Ascending aorta (tissue), 2 donors: Measurements from ENCODE around the gene AIFM3. TPM values are rescaled to one million over a fixed set of nuclear protein-coding genes. Genes with fewer than 3 reads are reported as not detected.

Experiments used
- DNase-seq, 2 donors: peaks; one replicate each; pipeline ENCODE4 v3.0.0-alpha.2; 2019; ENCODE audit warnings: low spot score in 2 of 2
- H3K27ac ChIP-seq, 2 donors: fragments of 200-600 bp; sonication (generic); one replicate each; pipeline ENCODE4 v1.5.1; 2016 to 2017; ENCODE audit warnings: mild to moderate bottlenecking in 1 of 2
- H3K27me3 ChIP-seq: fragments of 200-600 bp; sonication (generic); one replicate; pipeline ENCODE4 v1.5.1; 2017
- H3K36me3 ChIP-seq, 2 donors: fragments of 200-600 bp; sonication (generic); one replicate each; pipeline ENCODE4 v1.5.1; 2016
- H3K4me1 ChIP-seq, 2 donors: fragments of 200-600 bp; sonication (generic); one replicate each; pipeline ENCODE4 v1.5.1; 2016 to 2017; ENCODE audit warnings: mild to moderate bottlenecking in 1 of 2
- H3K4me3 ChIP-seq, 2 donors: fragments of 200-600 bp; sonication (generic); one replicate each; pipeline ENCODE4 v1.5.1; 2016 to 2017; ENCODE audit warnings: mild to moderate bottlenecking in 1 of 2
- H3K9me3 ChIP-seq, 2 donors: fragments of 200-600 bp; sonication (generic); one replicate each; pipeline ENCODE4 v1.5.1; 2016
- intact Hi-C: fragments of 100-400 bp; cut with DNase I; formaldehyde crosslinking; loops from one replicate; pipeline ENCODE4 v1.15.1; 2023
- total RNA-seq: library from RNA; depleted of rRNA; stranded (reverse); fragments of >200 nt; gene quantifications from one replicate; pipeline ENCODE4 v1.1.0, GENCODE V29; 2016
- TF ChIP-seq, protein P1 (sequence below), 3 experiments: fragments of 200-600 bp in 2 of 3; fragments of 450-650 bp in 1 of 3; sonication (generic) in 2 of 3; IDR thresholded peaks; one replicate each; pipeline ENCODE4 v1.5.1; 2016 to 2019; ENCODE audit warnings: antibody characterized with exemption in 3 of 3, mild to moderate bottlenecking in 1 of 3, moderate library complexity in 1 of 3

Gene AIFM3
- total RNA-seq, 1 donor from 2014 or later, result not detected

DNA sequence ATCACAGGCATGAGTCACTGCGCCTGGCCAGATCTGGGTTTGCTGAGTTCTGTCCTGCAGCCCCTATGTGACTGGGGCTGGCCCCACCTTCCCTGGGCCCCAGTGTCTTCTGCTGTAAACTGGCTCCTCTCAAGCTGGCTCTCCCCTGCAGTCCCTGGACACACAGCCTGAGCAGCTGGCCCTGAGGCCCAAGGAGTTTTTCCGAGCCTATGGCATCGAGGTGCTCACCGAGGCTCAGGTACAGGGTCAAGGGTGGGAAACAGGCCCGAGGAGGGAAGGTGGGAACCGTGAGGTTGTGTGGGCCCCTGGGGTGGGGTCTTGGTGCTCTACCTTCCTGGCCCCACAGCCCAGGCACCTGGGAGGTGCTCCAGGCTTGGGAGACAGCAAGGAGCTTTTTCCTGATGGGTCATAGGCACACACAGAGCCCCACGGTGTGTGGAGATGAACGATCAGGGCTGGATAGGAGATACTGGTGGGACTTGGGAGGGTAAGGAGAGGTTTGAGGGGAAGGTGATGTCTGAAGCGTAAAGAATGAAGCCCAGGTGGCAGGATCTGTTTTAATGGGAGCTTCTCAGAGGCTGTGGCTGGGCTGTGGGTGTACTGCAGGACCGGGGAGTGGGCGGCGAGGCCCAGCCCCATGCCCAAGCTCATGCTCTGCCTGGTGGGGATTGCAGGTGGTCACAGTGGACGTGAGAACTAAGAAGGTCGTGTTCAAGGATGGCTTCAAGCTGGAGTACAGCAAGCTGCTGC, 8.7 kb downstream of the AIFM3 start:
- H3K36me3 ChIP-seq, result no peaks in the 10 kb centered on the region
- H3K9me3 ChIP-seq, result no peaks in the 10 kb centered on the region
- intact Hi-C loops, result no loop called here
- DNase-seq, result no peak
- TF ChIP-seq, protein P1, sequence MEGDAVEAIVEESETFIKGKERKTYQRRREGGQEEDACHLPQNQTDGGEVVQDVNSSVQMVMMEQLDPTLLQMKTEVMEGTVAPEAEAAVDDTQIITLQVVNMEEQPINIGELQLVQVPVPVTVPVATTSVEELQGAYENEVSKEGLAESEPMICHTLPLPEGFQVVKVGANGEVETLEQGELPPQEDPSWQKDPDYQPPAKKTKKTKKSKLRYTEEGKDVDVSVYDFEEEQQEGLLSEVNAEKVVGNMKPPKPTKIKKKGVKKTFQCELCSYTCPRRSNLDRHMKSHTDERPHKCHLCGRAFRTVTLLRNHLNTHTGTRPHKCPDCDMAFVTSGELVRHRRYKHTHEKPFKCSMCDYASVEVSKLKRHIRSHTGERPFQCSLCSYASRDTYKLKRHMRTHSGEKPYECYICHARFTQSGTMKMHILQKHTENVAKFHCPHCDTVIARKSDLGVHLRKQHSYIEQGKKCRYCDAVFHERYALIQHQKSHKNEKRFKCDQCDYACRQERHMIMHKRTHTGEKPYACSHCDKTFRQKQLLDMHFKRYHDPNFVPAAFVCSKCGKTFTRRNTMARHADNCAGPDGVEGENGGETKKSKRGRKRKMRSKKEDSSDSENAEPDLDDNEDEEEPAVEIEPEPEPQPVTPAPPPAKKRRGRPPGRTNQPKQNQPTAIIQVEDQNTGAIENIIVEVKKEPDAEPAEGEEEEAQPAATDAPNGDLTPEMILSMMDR (IDR thresholded peaks at IDR 0.05), result no peak
- H3K4me1 ChIP-seq, result peaks cover 2 to 7% of the 10 kb centered on the region in 2 donors
- no peak overlapping the region for H3K4me3 ChIP-seq
- no peaks in the 10 kb centered on the region for H3K27me3 ChIP-seq
- H3K27ac ChIP-seq, result no peak overlapping the region

DNA sequence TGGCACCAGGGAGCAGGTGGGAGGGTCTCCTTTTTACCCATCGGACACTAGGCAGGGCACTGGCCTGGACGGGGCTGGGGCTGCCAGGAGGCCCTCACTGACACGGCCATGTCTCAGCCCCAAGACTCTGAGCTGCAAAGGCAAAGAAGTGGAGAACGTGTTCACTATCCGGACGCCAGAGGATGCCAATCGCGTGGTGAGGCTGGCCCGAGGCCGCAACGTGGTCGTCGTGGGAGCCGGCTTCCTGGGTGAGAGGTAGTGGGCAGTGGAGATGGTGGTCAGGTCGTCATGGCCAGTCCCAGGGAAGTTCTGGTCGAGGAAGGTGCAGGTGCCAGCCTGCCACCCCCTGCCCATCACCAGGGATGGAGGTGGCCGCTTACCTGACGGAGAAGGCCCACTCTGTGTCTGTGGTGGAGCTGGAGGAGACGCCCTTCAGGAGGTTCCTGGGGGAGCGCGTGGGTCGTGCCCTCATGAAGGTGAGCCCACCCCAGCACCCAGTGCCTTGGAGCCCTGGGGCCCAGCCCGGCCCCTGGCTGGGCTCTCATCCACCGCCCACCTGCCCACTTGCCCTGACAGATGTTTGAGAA, 9.3 kb downstream of the AIFM3 start:
- no peak for DNase-seq
- no peaks in the 10 kb centered on the region for H3K9me3 ChIP-seq
- H3K27ac ChIP-seq, result no peak overlapping the region
- peaks cover 2 to 13% of the 10 kb centered on the region in 2 donors for H3K4me1 ChIP-seq
- intact Hi-C loops, result no loop called here
- TF ChIP-seq, protein P1 (IDR thresholded peaks at IDR 0.05), result no peak
- H3K36me3 ChIP-seq, result no peaks in the 10 kb centered on the region
- no peak overlapping the region for H3K4me3 ChIP-seq
- no peaks in the 10 kb centered on the region for H3K27me3 ChIP-seq

DNA sequence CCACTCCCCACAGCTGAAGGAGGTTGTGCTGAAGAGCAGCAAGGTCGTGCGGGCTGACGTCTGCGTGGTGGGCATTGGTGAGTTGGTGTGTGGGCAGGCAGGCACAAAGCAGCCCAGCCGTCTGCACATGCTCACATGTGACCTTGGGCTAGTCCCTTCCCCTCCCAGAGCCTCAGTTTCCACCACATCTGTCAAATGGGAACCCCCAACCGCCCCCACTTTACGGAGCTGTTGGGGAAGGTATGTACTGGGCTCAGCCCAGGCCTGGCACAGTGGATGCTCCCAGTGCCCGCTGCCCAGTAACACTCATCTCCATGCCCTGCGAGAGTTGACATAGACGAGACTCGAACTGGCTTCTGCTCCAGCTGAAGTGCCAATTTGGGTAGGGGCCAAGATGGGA, 10.0 kb downstream of the AIFM3 start:
- DNase-seq, result no peak
- peaks cover 2 to 15% of the 10 kb centered on the region in 2 donors for H3K4me1 ChIP-seq
- TF ChIP-seq, protein P1 (IDR thresholded peaks at IDR 0.05), result no peak
- intact Hi-C loops, result no loop called here
- no peak overlapping the region for H3K4me3 ChIP-seq
- no peaks in the 10 kb centered on the region for H3K36me3 ChIP-seq
- H3K27me3 ChIP-seq, result no peaks in the 10 kb centered on the region
- no peak overlapping the region for H3K27ac ChIP-seq
- no peaks in the 10 kb centered on the region for H3K9me3 ChIP-seq

DNA sequence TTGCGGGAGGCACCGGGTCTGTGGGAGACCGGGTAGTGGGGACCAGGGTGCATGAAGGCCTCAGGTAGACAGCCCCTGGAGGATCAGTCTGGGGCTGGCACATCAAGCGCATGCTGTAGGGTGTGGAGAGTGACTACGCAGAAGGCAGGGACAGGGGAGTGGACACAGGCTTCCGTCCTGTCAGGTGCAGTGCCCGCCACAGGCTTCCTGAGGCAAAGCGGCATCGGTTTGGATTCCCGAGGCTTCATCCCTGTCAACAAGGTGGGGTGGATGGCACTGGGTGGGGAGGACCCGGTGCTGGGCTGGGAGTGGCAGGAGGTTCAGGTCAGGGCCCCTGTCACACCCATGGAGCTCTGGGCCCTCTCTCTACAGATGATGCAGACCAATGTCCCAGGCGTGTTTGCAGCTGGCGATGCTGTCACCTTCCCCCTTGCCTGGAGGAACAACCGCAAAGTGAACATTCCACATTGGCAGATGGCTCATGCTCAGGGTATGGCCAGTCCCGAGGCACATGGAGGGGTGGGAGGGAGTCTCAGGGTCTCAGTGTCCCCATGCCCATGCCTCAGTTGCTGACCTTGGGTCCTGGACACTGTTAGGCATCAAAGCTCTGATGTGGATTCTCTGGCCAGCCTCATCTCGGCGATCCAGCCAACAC, 10.6 kb downstream of the AIFM3 start:
- Histone ChIP-seq H3K27me3 (no peaks in the 10 kb centered on the region), H3K27ac (no peak overlapping the region), H3K4me1 (peaks cover 5 to 15% of the 10 kb centered on the region in 2 donors), H3K9me3 (no peaks in the 10 kb centered on the region), H3K4me3 (no peak overlapping the region), H3K36me3 (no peaks in the 10 kb centered on the region)
- DNase-seq, result no peak
- TF ChIP-seq, protein P1 (IDR thresholded peaks at IDR 0.05), result no peak
- intact Hi-C loops, result no loop called here

DNA sequence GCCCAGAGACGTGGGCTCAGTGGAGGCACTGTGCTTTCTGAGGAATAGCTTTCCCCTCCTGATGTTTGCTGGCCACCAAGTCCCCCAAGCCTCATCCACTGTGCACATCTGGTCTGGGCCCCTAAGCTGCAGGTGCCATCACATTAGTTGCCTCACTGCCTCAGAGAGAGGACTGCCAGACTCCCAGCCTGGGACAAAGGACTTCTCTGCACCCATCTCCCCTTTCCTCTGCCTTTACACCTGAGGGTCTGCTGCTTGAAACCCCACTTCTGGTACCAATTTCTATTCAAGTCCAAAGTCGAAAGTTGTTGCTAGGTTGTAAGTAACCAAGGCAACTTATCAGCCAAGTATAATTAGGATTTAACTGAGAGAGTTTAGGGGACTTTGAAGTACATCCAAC, 11.4 kb downstream of the AIFM3 start:
- Histone ChIP-seq H3K9me3 (no peaks in the 10 kb centered on the region), H3K4me3 (no peak overlapping the region), H3K36me3 (no peaks in the 10 kb centered on the region), H3K4me1 (peaks cover 11 to 21% of the 10 kb centered on the region in 2 donors), H3K27ac (no peak overlapping the region), H3K27me3 (no peaks in the 10 kb centered on the region)
- intact Hi-C loops, result no loop called here
- TF ChIP-seq, protein P1 (IDR thresholded peaks at IDR 0.05), result no peak
- DNase-seq, result no peak
